SIG-M5 treated with dmso at 0.1 percent for 504 hours (cell line): ENCODE data around the gene TPX2.

Experiments
- DNase-seq: peaks from one replicate; lab custom pipeline; 2025; ENCODE audit not compliant: unreplicated experiment; lab: John Stamatoyannopoulos, UW

Gene TPX2

DNA sequence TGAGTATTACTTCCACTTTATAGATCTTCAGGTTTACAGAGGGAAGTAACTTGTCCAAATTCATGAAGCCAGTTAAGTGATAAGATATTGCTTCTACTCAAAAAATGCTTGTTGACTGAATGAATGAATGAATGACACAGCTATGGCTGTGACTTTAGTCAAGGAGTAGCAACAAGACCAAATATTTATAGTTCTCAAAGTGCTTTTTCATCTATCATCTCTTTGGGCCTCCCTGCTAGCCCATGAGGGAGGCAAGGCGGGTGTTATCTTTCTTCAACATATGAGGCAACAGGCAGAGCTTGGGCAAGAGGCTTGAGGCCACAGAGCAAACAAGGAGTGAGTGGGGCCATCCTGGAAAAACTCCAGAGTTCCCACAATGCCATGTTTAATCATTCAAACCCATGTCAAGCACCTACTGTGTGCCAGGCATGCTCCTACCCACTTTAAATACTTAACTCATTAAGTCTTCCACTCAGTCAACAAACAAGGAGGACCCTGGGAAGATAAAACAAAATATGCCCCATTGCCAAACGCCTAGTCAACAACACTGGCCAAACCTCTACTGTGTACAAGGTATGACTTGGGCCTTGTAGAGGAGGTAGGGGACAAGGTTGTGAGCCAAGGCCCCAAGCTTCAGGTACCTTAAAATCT lies 32.4 kb upstream of the TPX2 start:
- DNase-seq: peak; percentile 50

GRCh38 chr20:31707258-31707615 lies 31.9 kb upstream of the TPX2 start:
- DNase-seq: no peak

DNA sequence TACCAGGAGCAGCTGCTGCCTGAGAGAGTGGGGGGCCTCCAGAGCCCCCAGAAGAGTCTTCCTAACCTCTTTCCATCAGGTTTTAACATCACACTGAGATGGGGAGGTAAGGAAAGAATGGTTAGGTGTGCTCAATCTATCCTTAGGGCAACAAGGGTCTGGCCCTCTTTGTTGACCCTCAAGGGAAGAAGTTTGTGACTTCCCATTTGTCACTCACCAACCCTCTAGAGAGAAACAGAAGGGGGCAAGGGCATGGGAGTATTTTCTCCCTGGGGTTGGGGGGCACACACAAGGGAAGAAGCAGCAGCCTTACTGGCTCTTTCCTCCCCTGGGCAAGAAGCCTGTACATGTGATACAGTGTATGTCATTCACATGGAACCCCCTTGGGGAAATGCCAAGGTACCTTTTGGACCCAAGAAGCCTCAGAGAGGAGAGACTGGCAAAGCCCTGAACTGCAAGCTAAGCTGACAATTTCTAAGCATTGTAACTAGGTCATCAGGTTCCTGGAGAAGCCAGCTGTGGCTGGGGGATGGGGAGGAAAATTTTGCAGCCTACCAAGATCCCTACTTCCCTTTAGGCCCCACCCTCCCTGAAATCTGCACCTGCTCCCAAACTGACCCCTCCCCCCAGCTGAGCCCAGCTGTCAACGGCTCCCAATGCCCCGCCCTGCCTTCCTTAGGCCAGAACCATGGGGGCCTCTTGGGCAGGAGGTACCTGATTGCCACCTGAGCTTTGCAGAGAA lies 30.9 kb upstream of the TPX2 start:
- DNase-seq: peak; percentile 26

DNA sequence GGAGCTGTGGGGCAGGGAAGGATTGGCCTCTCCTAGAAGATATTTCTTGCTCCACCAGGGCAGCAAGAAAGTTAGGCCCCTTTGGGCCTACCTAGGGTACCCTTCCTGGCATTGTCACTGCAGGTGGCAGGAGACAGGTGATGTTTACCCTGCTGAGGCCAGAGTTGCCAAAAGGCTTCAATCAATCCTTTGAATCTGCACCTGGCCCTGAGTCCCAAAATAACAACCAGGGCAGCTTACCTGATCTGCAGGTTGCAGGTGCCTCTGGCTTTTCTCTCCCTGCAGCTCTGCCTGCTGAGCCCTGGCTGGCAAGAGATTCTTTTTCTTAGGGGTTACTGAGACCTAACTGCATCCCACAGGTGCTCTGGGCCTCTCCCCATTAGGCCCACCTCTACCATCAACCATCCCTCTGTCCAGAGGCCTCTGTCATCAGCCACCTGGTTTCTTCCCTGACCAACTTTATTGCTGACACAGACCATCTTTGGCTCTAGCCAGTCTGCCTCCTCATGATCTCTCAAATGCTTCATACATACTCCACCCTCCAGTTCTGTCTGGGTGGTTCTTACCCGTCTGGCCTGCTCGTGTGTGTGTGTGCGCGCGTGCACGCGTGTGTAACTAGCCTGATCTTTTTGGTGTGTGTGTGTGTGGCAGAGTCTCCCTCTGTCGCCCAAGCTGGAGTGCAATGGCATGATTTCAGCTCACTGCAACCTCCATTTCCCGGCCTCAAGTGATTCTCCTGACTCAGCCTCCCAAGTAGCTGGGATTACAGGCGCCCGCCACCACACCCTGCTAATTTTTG lies 30.2 kb upstream of the TPX2 start:
- no peak for DNase-seq

GRCh38 chr20:31709939-31710338 lies 29.2 kb upstream of the TPX2 start:
- DNase-seq: no peak

DNA sequence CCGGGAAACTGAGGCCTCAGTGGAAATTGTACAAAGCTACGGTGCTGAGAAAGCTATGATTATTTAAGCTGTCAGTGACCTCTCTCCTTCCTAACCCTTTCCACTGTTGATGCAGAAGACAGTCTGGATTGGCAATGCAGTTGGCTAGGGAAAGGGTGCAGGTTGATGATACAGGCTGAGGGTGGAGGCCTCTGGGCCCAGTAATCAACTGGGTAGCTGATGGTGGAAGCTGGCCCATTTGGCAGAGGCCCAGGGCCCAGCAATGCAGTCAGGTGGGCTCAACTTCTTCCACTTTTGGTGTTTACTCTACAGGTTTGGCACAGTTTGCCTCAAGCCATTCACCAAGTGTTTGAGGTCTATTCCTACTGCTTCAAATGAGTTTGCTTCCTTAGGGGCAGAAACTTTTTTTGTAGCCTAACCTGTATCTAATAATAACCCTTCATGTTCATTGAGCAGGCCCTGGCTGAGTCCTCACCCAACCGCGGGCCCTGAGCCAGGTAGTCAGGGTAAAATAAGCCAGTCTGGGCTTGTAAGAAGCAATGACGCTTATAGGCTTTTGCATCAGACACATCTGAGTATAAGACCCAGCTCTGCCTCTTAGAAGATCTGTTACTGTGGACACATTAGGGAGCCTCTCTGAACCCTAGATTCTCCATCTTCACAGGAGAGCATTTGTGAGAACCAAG lies 28.5 kb upstream of the TPX2 start:
- DNase-seq: no peak

DNA sequence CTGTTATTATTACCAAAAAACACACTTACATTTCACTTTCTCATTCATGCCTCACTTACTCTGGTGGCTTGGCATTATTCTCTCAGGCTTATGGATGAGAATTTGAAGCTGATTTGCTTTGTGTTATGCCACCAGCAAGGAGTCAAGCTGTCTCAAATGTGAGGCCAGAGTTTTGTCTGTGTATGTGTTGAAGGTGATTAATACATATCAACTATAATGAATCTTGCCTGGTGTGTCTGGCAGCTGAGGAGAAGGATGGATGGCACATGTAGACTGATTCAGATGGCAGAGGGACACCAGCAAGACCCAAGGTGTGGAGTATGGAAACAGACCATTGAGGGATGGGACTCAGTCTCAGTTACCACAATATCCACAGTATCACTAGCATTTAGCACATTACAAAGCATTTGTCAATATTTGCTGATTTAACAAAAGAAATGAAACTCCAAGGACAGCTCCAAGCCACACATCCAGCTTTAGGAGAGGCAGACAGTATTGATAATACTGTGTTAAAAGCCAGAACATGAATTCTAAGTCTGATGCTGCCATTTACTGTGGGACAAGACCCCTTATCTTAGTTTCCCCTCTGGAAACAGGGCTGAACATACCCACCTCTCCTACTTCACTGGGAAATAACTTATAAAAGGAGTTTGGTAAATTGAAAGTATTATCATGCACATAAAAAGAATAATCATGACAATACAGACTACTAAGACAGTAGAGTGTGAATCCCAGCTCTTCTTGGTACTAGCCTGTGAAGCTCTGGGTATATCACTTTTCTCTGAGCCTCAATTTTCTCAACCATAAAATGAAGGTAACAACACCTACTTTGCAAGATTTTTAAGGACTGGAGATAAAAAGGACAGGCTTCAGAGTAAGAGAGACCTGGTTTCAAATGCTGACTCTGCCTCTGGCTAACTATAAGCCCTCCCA lies 27.6 kb upstream of the TPX2 start:
- DNase-seq: no peak

- DNase-seq: no peak
Observed at GRCh38 chr20:31712112-31712553, 27.0 kb upstream of the TPX2 start.

DNA sequence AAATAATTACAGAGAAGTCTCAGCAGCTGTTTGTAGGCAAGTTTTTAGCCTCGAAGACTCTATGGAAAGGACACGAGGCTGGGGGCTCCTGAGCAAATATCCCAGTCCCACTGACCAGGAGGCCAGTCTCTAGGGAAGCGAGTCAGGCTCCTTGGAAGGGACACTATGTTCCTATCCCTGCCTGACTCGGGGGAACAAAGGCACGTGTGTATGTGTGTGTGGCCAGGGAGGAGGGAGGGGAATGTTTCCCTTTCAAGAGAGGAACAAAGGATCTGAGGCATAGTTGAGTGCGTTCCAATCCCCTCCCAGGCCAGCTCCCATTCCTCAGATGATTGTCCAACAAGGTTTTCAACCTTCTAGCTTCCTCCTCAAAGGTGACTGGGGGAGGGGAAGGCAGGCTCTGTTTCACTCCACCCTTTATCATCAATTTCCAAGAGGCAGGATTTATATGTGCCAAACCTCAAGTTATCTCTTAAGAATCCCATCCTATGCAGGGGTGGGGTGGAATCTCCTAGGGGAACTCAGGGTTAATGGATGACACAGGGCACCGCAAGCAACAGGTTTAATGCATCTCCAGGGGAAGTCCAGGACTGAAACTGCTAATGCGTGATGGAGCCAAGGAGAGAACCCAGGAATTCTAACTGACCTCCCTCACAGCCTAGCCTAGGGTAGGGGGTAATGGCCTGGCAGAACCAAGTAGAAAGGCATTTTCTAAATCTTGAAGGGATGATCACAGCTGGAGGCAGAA lies 26.4 kb upstream of the TPX2 start:
- no peak for DNase-seq

GRCh38 chr20:31713312-31714273 lies 25.5 kb upstream of the TPX2 start:
- no peak for DNase-seq

- no peak for DNase-seq
Observed at GRCh38 chr20:31715766-31716165, 23.3 kb upstream of the TPX2 start.

- no peak for DNase-seq
Observed at GRCh38 chr20:31716351-31716750, 22.7 kb upstream of the TPX2 start.

DNA sequence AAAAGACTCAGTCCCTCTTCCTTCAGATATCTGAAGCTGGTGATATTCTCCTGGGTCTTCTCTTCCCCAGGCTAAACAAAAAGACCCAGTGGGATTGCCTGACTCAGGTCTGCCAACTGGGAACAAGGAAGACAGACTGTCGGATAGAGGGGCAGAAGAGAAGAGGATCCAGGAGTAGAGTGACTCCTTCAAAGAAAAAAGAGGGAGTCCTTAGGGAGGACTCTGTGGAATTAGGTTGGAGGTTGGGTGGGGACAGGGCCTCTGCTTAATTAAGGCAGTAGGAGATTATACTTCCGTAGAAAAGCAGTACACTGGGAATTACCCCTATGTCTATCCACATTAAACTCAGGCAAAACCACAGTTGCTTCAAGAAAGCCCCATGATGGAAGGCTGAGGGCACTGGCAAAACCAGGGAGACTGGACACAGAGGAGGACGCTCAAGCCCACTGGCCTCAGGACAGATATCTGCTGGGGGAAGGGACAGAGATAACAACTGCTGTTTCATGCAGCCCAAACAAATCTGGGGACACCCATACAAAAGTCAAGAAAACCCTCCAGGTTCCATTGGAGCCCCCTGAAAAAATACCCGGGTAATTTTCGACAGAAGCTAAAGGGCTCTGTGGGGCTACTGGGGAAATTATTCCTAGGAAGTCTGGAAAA lies 22.1 kb upstream of the TPX2 start:
- DNase-seq: no peak

GRCh38 chr20:31717478-31718201 lies 21.4 kb upstream of the TPX2 start:
- DNase-seq: no peak

GRCh38 chr20:31718952-31719643 lies 20.0 kb upstream of the TPX2 start:
- peak; percentile 72 for DNase-seq

DNA sequence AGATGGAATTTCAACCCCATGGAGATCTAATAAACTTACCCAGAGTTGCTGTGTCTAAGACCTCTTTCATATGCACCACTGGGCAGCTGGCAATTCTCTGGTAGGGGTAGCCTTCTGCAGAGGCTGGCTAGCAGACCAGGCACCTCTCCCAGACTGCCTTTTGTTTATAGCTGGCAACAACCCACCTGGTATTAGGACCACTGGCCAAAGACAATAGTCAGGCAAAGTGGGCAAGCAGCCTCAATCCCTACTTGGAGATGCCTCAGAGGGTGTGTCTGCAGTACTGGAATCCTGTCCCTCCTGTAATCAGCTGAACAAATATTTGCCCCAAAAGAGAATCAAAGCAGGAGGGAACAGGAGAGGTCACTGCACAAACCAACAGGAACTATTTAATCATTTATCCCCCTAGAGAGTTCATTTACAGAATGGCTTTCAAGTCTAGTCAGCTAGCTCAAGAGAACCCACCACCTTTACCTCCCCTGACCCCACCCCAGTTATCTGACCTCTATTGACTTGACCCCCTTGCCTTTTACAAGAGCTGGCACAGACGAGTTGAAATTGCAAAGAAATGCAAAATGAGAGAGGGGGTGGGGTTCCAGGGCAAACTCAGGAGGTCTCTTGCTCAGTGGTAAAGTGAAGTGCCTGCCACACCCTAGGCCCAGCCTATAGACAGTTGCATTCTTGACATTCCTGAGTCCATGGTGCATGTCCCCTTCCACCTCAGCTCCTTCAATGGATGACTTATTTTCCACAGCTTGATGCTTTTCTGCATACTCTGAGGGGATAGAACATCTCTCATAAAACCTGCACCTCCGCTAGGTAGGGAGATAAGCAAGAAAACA lies 19.2 kb upstream of the TPX2 start:
- peak; percentile 34 for DNase-seq
